ENCODE measurements around the gene PPP1R3D. TPM values are rescaled to one million over a fixed set of nuclear protein-coding genes. Genes with fewer than 3 reads are reported as not detected.

Gene PPP1R3D
- total and polyA plus RNA-seq, 2 of the 13 experiments (the other 11 are each of a cell fraction or from before 2014, with no cell fraction given), result 1.2 to 3.7 TPM

DNA sequence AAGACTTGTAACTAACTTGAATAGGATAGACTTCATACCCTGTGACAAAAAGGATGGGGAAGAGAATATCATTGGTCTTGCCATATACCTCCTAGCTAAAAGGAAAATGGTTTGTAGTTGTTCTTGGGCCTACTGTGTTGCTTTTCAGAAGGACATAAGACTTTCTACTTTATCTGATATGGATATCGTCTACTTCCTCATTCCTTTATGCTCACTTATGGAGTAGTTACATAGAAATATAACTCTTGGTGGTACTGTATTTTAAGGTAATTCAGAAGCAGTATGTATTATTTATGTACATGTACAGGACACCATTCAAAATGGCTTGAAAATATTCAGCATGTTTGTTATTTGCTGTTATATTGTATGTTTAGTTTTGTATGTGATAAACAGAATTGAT lies 8.1 kb upstream of the PPP1R3D start:
- no peaks in the 10 kb centered on the region for H3K4me1 ChIP-seq (ENCODE audit: insufficient read depth, low read length)
- 93% methylated on average over 1 of the region's 1 CpG for WGBS (ENCODE audit: low lambda C conversion rate)
- ATAC-seq, result no peak
- H3K27ac ChIP-seq (ENCODE audit: extremely low read length, insufficient read depth, low read length), result no peak overlapping the region
- FAIRE-seq, result no peak
- POLR2A ChIA-PET, result interaction anchor here (1.3 kb wide), 1 partner anchor 8 kb away, joined by 10 read pairs; the partner anchor contains the start of genes FAM217B and PPP1R3D
- no peaks in the 10 kb centered on the region for H4K20me1 ChIP-seq (ENCODE audit: insufficient read depth, low read length)
- CTCF ChIA-PET (ENCODE audit: low intra/inter-chr PET ratio, low total read pairs), result interaction anchor here (0.8 to 1.8 kb wide), 2 partner anchors 14 to 102 kb away, joined by 4 to 5 read pairs; no protein-coding TSS in a partner anchor
- no peaks in the 10 kb centered on the region for H3K27me3 ChIP-seq (ENCODE audit: control insufficient read depth in 1 of 2, insufficient read depth in 2 of 2, low read length in 2 of 2)
- in situ Hi-C loops (cut with HindIII; ENCODE audit: extremely low pct_ligation_motif_present, low pct_unique_long_range_greater_than_20kb), result no loop called here
- no peak overlapping the region for H2AFZ ChIP-seq (ENCODE audit: low read length)
- intact Hi-C loops (cut with micrococcal nuclease; ENCODE audit: unreplicated experiment), result no loop called here
- no peaks in the 10 kb centered on the region for H3K79me2 ChIP-seq (ENCODE audit: insufficient read depth, low read length)
- BruUV-seq (replicated peaks), result no TSS peak
- no peak for DNase-seq (ENCODE audit: low spot score)
- H3K4me2 ChIP-seq (ENCODE audit: low read depth, low read length), result no peak overlapping the region
- H3K9me3 ChIP-seq (ENCODE audit: low read length), result no peaks in the 10 kb centered on the region
- no peak overlapping the region for H3K4me3 ChIP-seq (replicated peaks in 1 of 3; ENCODE audit: insufficient read depth in 1 of 3, low read depth in 2 of 3, low read length in 3 of 3)
- no peak for TF ChIP-seq PRDM10 (CRISPR knock-in tag; IDR thresholded peaks at IDR 0.05; ENCODE audit: low read depth)
- TF ChIP-seq BRD4 (CRISPR knock-in tag; IDR thresholded peaks at IDR 0.05), result no peak
- TF ChIP-seq MAF1 (CRISPR knock-in tag; IDR thresholded peaks at IDR 0.05; ENCODE audit: borderline replicate concordance), result no peak
- no peak for TF ChIP-seq ZNF282 (IDR thresholded peaks at IDR 0.05; ENCODE audit: partially characterized antibody)
- TF ChIP-seq ZNF484 (CRISPR knock-in tag; IDR thresholded peaks at IDR 0.05; ENCODE audit: borderline replicate concordance, low read depth), result no peak
- TF ChIP-seq ZBTB2 (CRISPR knock-in tag; IDR thresholded peaks at IDR 0.05; ENCODE audit: low read depth), result no peak
- TF ChIP-seq SMARCC2 (IDR thresholded peaks at IDR 0.05), result no peak
- TF ChIP-seq DMAP1 (CRISPR knock-in tag; IDR thresholded peaks at IDR 0.05), result no peak
- no peak for TF ChIP-seq ZNF431 (CRISPR knock-in tag; IDR thresholded peaks at IDR 0.05; ENCODE audit: borderline replicate concordance, low read depth)
- TF ChIP-seq SMARCE1 (IDR thresholded peaks at IDR 0.05; ENCODE audit: borderline replicate concordance), result no peak
- no peak overlapping the region for H3K9ac ChIP-seq (ENCODE audit: insufficient read depth, low read depth, low read length)
- peaks cover 8 to 17% of the 10 kb centered on the region in 2 experiments; a peak in 4 of 5 replicates for H3K36me3 ChIP-seq (replicated peaks in 1 of 2; ENCODE audit: control insufficient read depth in 1 of 2, insufficient read depth in 2 of 2, low read length in 2 of 2)

Measured in HepG2 (cell line).